Peyer's patch (tissue), 4 donors: ENCODE measurements around the gene GABBR2. TPM values are rescaled to one million over a fixed set of nuclear protein-coding genes. Genes with fewer than 3 reads are reported as not detected.

Source experiments
- DNase-seq, 3 donors: peaks; one replicate each; pipeline ENCODE4 v3.0.0-alpha.2; 2017 to 2019
- H3K27ac ChIP-seq, 4 donors: fragments of 200-600 bp; sonication (generic); one replicate each; pipeline ENCODE4 v1.5.1; 2016 to 2019
- H3K27me3 ChIP-seq, 2 donors: fragments of 200-600 bp; sonication (generic); one replicate each; pipeline ENCODE4 v1.5.1; 2019
- H3K36me3 ChIP-seq, 3 donors: fragments of 200-600 bp; sonication (generic); one replicate each; pipeline ENCODE4 v1.5.1; 2016 to 2019
- H3K4me1 ChIP-seq, 4 donors: fragments of 200-600 bp; sonication (generic); one replicate each; pipeline ENCODE4 v1.5.1; 2016 to 2019
- H3K4me3 ChIP-seq, 4 donors: fragments of 200-600 bp; sonication (generic); 1 replicate in 3 of 4; 2 replicates in 1 of 4; pipeline ENCODE4 v1.5.1; 2016 to 2019; ENCODE audit warnings: mild to moderate bottlenecking in 1 of 4
- H3K9me3 ChIP-seq, 4 donors: fragments of 200-600 bp; sonication (generic); one replicate each; pipeline ENCODE4 v1.5.1; 2016 to 2019; ENCODE audit warnings: mild to moderate bottlenecking in 1 of 4
- POLR2A ChIP-seq, 2 donors: fragments of 450-650 bp; IDR thresholded peaks; one replicate each; pipeline ENCODE4 v1.5.1; 2017; ENCODE audit warnings: antibody characterized with exemption in 2 of 2, mild to moderate bottlenecking in 2 of 2, moderate library complexity in 2 of 2
- total RNA-seq, 4 donors: library from RNA; depleted of rRNA; stranded (reverse); fragments of >200 nt; gene quantifications; one replicate each; pipeline ENCODE4 v1.1.0, GENCODE V29; 2016
- TF ChIP-seq, protein P1 (sequence below), 6 experiments: fragments of 450-650 bp in 4 of 6; fragments of 200-600 bp in 2 of 6; sonication (generic) in 1 of 6; IDR thresholded peaks; one replicate each; pipeline ENCODE4 v1.5.1; 2017 to 2019; ENCODE audit warnings: antibody characterized with exemption in 6 of 6, mild to moderate bottlenecking in 3 of 6, moderate library complexity in 1 of 6

The GABBR2 gene
- total RNA-seq, 4 donors from 2014 or later: not detected

GRCh38 chr9:98406469-98406868, 302.3 kb downstream of the GABBR2 start:
- Histone ChIP-seq H3K27ac (no peak overlapping the region), H3K27me3 (no peaks in the 10 kb centered on the region), H3K4me3 (no peak overlapping the region), H3K4me1 (no peaks in the 10 kb centered on the region), H3K9me3 (no peaks in the 10 kb centered on the region), H3K36me3 (no peaks in the 10 kb centered on the region)
- no peak for DNase-seq
- TF ChIP-seq, protein P1, sequence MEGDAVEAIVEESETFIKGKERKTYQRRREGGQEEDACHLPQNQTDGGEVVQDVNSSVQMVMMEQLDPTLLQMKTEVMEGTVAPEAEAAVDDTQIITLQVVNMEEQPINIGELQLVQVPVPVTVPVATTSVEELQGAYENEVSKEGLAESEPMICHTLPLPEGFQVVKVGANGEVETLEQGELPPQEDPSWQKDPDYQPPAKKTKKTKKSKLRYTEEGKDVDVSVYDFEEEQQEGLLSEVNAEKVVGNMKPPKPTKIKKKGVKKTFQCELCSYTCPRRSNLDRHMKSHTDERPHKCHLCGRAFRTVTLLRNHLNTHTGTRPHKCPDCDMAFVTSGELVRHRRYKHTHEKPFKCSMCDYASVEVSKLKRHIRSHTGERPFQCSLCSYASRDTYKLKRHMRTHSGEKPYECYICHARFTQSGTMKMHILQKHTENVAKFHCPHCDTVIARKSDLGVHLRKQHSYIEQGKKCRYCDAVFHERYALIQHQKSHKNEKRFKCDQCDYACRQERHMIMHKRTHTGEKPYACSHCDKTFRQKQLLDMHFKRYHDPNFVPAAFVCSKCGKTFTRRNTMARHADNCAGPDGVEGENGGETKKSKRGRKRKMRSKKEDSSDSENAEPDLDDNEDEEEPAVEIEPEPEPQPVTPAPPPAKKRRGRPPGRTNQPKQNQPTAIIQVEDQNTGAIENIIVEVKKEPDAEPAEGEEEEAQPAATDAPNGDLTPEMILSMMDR (IDR thresholded peaks at IDR 0.05): no peak
- no peak for TF ChIP-seq POLR2A (IDR thresholded peaks at IDR 0.05)

GRCh38 chr9:98404237-98404636, 304.5 kb downstream of the GABBR2 start:
- TF ChIP-seq POLR2A (IDR thresholded peaks at IDR 0.05): no peak
- TF ChIP-seq, protein P1 (IDR thresholded peaks at IDR 0.05): no peak
- Histone ChIP-seq H3K4me3 (no peak overlapping the region), H3K9me3 (no peaks in the 10 kb centered on the region), H3K4me1 (no peaks in the 10 kb centered on the region), H3K36me3 (no peaks in the 10 kb centered on the region), H3K27ac (no peak overlapping the region), H3K27me3 (no peaks in the 10 kb centered on the region)
- DNase-seq: no peak

GRCh38 chr9:98403715-98404114, 305.0 kb downstream of the GABBR2 start:
- no peak overlapping the region for H3K4me3 ChIP-seq

GRCh38 chr9:98402019-98402840, 306.5 kb downstream of the GABBR2 start:
- no peaks in the 10 kb centered on the region for H3K27me3 ChIP-seq
- H3K4me1 ChIP-seq: no peaks in the 10 kb centered on the region
- no peak overlapping the region for H3K27ac ChIP-seq
- TF ChIP-seq, protein P1 (IDR thresholded peaks at IDR 0.05): no peak
- TF ChIP-seq POLR2A (IDR thresholded peaks at IDR 0.05): no peak
- no peak overlapping the region for H3K4me3 ChIP-seq
- peak in 1 of 3 donors; percentile 27 for DNase-seq
- H3K36me3 ChIP-seq: no peaks in the 10 kb centered on the region
- H3K9me3 ChIP-seq: no peaks in the 10 kb centered on the region

More at GRCh38 chr9:98403715-98404114, 305.0 kb downstream of the GABBR2 start:
- peak in 1 of 3 donors; percentile 13 for DNase-seq
- H3K27me3 ChIP-seq: no peaks in the 10 kb centered on the region
- H3K36me3 ChIP-seq: no peaks in the 10 kb centered on the region
- no peaks in the 10 kb centered on the region for H3K4me1 ChIP-seq
- H3K9me3 ChIP-seq: no peaks in the 10 kb centered on the region
- H3K27ac ChIP-seq: no peak overlapping the region
- TF ChIP-seq, protein P1 (IDR thresholded peaks at IDR 0.05): no peak
- no peak for TF ChIP-seq POLR2A (IDR thresholded peaks at IDR 0.05)

- peak in 1 of 3 donors; percentile 11 for DNase-seq
- Histone ChIP-seq H3K4me1 (no peaks in the 10 kb centered on the region), H3K27me3 (no peaks in the 10 kb centered on the region), H3K36me3 (no peaks in the 10 kb centered on the region), H3K9me3 (no peaks in the 10 kb centered on the region), H3K4me3 (no peak overlapping the region), H3K27ac (no peak overlapping the region)
- TF ChIP-seq, protein P1 (IDR thresholded peaks at IDR 0.05): no peak
- TF ChIP-seq POLR2A (IDR thresholded peaks at IDR 0.05): no peak
Observed at GRCh38 chr9:98401140-98402018, 307.4 kb downstream of the GABBR2 start.
